A673 (cell line): ENCODE results near the gene PCDHGB6. TPM values are rescaled to one million over a fixed set of nuclear protein-coding genes. Genes with fewer than 3 reads are reported as not detected.

Experiments used
- BruUV-seq: library from RNA; stranded (reverse); fragments of 400-500 nt; replicated peaks from 2 replicates; lab custom pipeline; 2021; lab: Mats Ljungman, UMichigan
- CTCF ChIA-PET: fragments of 300-600 bp; sonication (Branson Sonifier 250); formaldehyde crosslinking; loops from one replicate; lab custom pipeline; 2022; ENCODE audit warnings: antibody characterized with exemption; lab: Charles Lee
- POLR2A ChIA-PET: fragments of 300-600 bp; sonication (Branson Sonifier 250); formaldehyde crosslinking; loops from one replicate; lab custom pipeline; 2022; ENCODE audit warnings: antibody characterized with exemption; ENCODE audit not compliant: low non-redundant PET; lab: Charles Lee
- DNase-seq: peaks from one replicate; pipeline ENCODE4 v3.0.0-alpha.2; 2015; ENCODE audit warnings: low spot score
- H3K27ac ChIP-seq: fragments of 200-600 bp; sonication (generic); 2 replicates; pipeline ENCODE4 v1.5.1; 2016; ENCODE audit warnings: mixed run types, low read depth, mild to moderate bottlenecking, mixed read lengths, antibody characterized with exemption, low read length; ENCODE audit not compliant: poor library complexity, severe bottlenecking
- H3K27me3 ChIP-seq: fragments of 200-600 bp; sonication (generic); replicated peaks from 2 replicates; pipeline ENCODE4 v1.6.1; 2017; ENCODE audit warnings: mixed run types, low read depth, mild to moderate bottlenecking, mixed read lengths, antibody characterized with exemption, low read length; ENCODE audit not compliant: insufficient read depth, poor library complexity
- H3K36me3 ChIP-seq: fragments of 200-600 bp; sonication (generic); 2 replicates; pipeline ENCODE4 v1.6.1; 2016; ENCODE audit warnings: mixed run types, mild to moderate bottlenecking, mixed read lengths, antibody characterized with exemption, low read length; ENCODE audit not compliant: insufficient read depth, poor library complexity, severe bottlenecking
- H3K4me1 ChIP-seq: fragments of 200-600 bp; sonication (generic); 2 replicates; pipeline ENCODE4 v1.6.1; 2017; ENCODE audit warnings: mixed run types, mild to moderate bottlenecking, mixed read lengths, antibody characterized with exemption, low read length; ENCODE audit not compliant: insufficient read depth, poor library complexity, severe bottlenecking
- H3K4me3 ChIP-seq: fragments of 200-600 bp; sonication (generic); 2 replicates; pipeline ENCODE4 v1.5.1; 2016; ENCODE audit warnings: low read depth, mixed run types, mild to moderate bottlenecking, mixed read lengths, low read length; ENCODE audit not compliant: poor library complexity, severe bottlenecking
- H3K9me3 ChIP-seq: fragments of 200-600 bp; sonication (generic); 2 replicates; pipeline ENCODE4 v1.6.1; 2016; ENCODE audit warnings: mixed run types, low read depth, mild to moderate bottlenecking, mixed read lengths, antibody characterized with exemption, low read length; ENCODE audit not compliant: poor library complexity, severe bottlenecking
- EZH2 ChIP-seq: fragments of 200-600 bp; sonication (generic); IDR thresholded peaks from 2 replicates; pipeline ENCODE4 v1.6.1; 2017; ENCODE audit warnings: borderline replicate concordance, low read depth, mild to moderate bottlenecking, mixed read lengths, antibody characterized with exemption, low read length; ENCODE audit not compliant: poor library complexity, severe bottlenecking
- intact Hi-C: fragments of 100-400 bp; cut with micrococcal nuclease; formaldehyde crosslinking; loops from one replicate; pipeline ENCODE4 v1.10.0; 2022; ENCODE audit not compliant: unreplicated experiment
- total RNA-seq: library from RNA; stranded (reverse); gene quantifications from 2 replicates; pipeline ENCODE4 v1.2.3, GENCODE V29; 2021
- TF ChIP-seq, protein P1 (sequence below): fragments of 300-800, 200-600 bp; sonication (generic); conservative IDR thresholded peaks from 2 replicates; pipeline ENCODE4 v1.5.1; 2017; ENCODE audit warnings: low read depth, mild to moderate bottlenecking, antibody characterized with exemption, low read length, moderate library complexity, mixed read lengths

The PCDHGB6 gene
- total RNA-seq, 1 experiment from 2014 or later: 4.6 TPM

DNA sequence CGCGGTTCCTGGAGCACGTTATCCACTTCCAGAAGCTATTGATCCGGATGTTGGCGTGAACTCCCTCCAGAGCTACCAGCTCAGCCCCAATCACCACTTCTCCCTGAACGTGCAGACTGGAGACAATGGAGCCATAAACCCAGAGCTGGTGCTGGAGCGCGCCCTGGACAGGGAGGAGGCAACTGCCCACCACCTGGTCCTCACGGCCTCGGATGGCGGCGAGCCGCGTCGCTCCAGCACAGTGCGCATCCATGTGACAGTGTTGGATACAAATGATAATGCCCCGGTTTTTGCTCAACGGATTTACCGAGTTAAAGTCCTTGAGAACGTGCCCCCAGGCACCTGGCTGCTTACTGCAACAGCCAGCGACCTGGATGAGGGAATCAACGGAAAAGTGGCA is 4.4 kb upstream of the PCDHGB6 start:
- no TSS peak for BruUV-seq
- no peak for TF ChIP-seq EZH2
- TF ChIP-seq, protein P1, sequence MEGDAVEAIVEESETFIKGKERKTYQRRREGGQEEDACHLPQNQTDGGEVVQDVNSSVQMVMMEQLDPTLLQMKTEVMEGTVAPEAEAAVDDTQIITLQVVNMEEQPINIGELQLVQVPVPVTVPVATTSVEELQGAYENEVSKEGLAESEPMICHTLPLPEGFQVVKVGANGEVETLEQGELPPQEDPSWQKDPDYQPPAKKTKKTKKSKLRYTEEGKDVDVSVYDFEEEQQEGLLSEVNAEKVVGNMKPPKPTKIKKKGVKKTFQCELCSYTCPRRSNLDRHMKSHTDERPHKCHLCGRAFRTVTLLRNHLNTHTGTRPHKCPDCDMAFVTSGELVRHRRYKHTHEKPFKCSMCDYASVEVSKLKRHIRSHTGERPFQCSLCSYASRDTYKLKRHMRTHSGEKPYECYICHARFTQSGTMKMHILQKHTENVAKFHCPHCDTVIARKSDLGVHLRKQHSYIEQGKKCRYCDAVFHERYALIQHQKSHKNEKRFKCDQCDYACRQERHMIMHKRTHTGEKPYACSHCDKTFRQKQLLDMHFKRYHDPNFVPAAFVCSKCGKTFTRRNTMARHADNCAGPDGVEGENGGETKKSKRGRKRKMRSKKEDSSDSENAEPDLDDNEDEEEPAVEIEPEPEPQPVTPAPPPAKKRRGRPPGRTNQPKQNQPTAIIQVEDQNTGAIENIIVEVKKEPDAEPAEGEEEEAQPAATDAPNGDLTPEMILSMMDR: no peak
- POLR2A ChIA-PET: no interaction called here
- Histone ChIP-seq H3K27me3 (no peaks in the 10 kb centered on the region), H3K9me3 (peaks cover 83% of the 10 kb centered on the region), H3K36me3 (peaks cover 45% of the 10 kb centered on the region), H3K27ac (no peak overlapping the region), H3K4me1 (no peaks in the 10 kb centered on the region), H3K4me3 (no peak overlapping the region)
- CTCF ChIA-PET: no interaction called here
- no peak for DNase-seq
- intact Hi-C loops: no loop called here

DNA sequence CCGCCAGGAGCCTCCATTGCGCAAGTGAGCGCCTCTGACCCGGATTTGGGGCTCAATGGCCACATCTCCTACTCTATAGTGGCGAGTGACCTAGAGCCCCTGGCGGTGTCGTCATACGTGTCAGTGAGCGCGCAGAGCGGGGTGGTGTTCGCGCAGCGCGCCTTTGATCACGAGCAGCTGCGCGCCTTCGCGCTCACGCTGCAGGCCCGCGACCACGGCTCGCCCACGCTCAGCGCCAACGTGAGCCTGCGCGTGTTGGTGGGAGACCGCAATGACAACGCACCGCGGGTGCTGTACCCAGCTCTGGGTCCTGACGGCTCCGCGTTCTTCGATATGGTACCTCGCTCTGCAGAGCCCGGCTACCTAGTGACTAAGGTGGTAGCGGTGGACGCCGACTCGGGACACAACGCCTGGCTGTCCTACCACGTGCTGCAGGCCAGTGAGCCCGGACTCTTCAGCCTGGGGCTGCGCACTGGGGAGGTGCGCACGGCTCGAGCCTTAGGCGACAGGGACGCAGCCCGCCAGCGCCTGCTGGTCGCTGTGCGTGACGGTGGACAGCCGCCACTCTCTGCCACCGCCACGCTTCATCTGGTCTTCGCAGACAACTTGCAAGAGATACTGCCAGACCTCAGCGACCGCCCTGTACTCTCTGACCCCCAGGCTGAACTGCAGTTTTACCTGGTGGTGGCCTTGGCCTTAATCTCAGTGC is 1.9 kb downstream of the PCDHGB6 start:
- no peak overlapping the region for H3K4me3 ChIP-seq
- peaks cover 83% of the 10 kb centered on the region for H3K9me3 ChIP-seq
- H3K4me1 ChIP-seq: no peaks in the 10 kb centered on the region
- no peak overlapping the region for H3K27ac ChIP-seq
- ChIA-PET CTCF (no interaction called here), POLR2A (no interaction called here)
- BruUV-seq: no TSS peak
- intact Hi-C loops: no loop called here
- TF ChIP-seq, protein P1: no peak
- TF ChIP-seq EZH2: no peak
- DNase-seq: no peak
- no peaks in the 10 kb centered on the region for H3K27me3 ChIP-seq
- H3K36me3 ChIP-seq: peaks cover 51% of the 10 kb centered on the region

DNA sequence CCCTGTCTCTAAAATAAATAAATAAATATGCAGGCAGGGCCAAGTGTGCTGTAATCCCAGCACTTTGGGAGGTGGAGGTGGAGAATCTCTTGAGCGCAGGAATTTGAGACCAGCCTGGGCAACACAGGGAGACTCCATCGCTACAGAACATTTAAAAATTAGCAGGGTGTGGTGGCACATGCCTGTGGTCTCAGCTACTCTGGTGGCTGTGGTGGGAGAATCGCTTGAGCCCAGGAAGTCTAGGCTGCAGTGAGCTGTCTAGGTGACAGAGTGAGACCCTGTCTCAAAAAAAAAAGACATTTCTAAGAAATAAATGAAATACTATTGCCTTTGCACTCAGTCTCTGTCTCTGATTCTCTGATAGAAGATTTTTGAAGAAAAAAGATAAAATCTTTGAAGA is 3.8 kb downstream of the PCDHGB6 start:
- CTCF ChIA-PET: no interaction called here
- BruUV-seq: no TSS peak
- peaks cover 80% of the 10 kb centered on the region for H3K9me3 ChIP-seq

More for the DNA sequence above, 3.8 kb downstream of the PCDHGB6 start:
- Histone ChIP-seq H3K4me1 (no peaks in the 10 kb centered on the region), H3K4me3 (no peak overlapping the region), H3K36me3 (peaks cover 51% of the 10 kb centered on the region), H3K27ac (no peak overlapping the region), H3K27me3 (no peaks in the 10 kb centered on the region)
- intact Hi-C loops: no loop called here
- TF ChIP-seq, protein P1: no peak
- no peak for TF ChIP-seq EZH2
- POLR2A ChIA-PET: no interaction called here
- DNase-seq: no peak
